A549 treated with RU486 at 1 μM for 4 hours (cell line): Measurements from ENCODE around the gene BICDL1. TPM values are rescaled to one million over a fixed set of nuclear protein-coding genes. Genes with fewer than 3 reads are reported as not detected.

Experiments used
- total RNA-seq: library from RNA; stranded (reverse); fragments of 200-300 nt; extraction: Qiagen RNA extraction; gene quantifications from 5 replicates; pipeline ENCODE4 v1.2.3, GENCODE V29; 2022; ENCODE audit warnings: low read depth

BICDL1 gene
- 2.3 to 4.5 TPM (median 4.1 TPM) in 5 replicates for total RNA-seq

GRCh38 chr12:119988472-119989360 lies at the start of gene BICDL1:
TSS of gene BICDL1 (plus strand) at chr12:119989236. CDS start at chr12:119989869, 633 bp downstream.

GRCh38 chr12:120116441-120116791 lies 127.4 kb downstream of the BICDL1 start, which contains the start of gene RAB35:
TSS of gene RAB35 (minus strand) at chr12:120116753. CDS start at chr12:120116650, 103 bp downstream.

Other genes starting within 250 kb of the BICDL1 start
- gene CIT, start 111.9 kb upstream of the BICDL1 start, total RNA-seq = 8.5 to 13.5 TPM (median 12.2 TPM) in 5 replicates
- 59.8 to 77.1 TPM (median 73.2 TPM) in 5 replicates for gene RAB35, start 127.5 kb downstream of the BICDL1 start, total RNA-seq
- 47.7 to 60.9 TPM (median 56.5 TPM) in 5 replicates for gene GCN1, start 205.5 kb downstream of the BICDL1 start, total RNA-seq
- gene RPLP0, start 211.9 kb downstream of the BICDL1 start, total RNA-seq = 3,316 to 3,538 TPM (median 3,483 TPM) in 5 replicates